Mesothelial cell of epicardium (in vitro differentiated cells): Measurements from ENCODE around the gene PGAP2. TPM values are rescaled to one million over a fixed set of nuclear protein-coding genes. Genes with fewer than 3 reads are reported as not detected.
A peak's percentile ranks its signal among the peaks of the same experiment; 100 is the strongest.
"Not testable (repeated sequence)": the region's sequence is repeated elsewhere in the genome, so short reads cannot be mapped to it uniquely, and the experiment has no call there.

Experiments
- DNase-seq, 2 experiments: peaks; one replicate each; pipeline ENCODE4 v3.0.0; 2021; ENCODE audit warnings: low spot score in 2 of 2; ENCODE audit not compliant: unreplicated experiment in 2 of 2
- H3K27ac Mint-ChIP-seq: 2 replicates; pipeline ENCODE4 v1.8.0; 2021; ENCODE audit warnings: mixed read lengths
- H3K27me3 Mint-ChIP-seq: 2 replicates; pipeline ENCODE4 v1.8.0; 2021; ENCODE audit warnings: low read depth, mixed read lengths
- H3K36me3 Mint-ChIP-seq: 2 replicates; pipeline ENCODE4 v1.8.0; 2021; ENCODE audit warnings: mixed read lengths
- H3K4me1 Mint-ChIP-seq: 2 replicates; pipeline ENCODE4 v1.8.0; 2021; ENCODE audit warnings: mixed read lengths
- H3K4me3 Mint-ChIP-seq: 2 replicates; pipeline ENCODE4 v1.8.0; 2021; ENCODE audit warnings: mild to moderate bottlenecking, moderate library complexity, mixed read lengths
- H3K9me3 Mint-ChIP-seq: 2 replicates; pipeline ENCODE4 v1.8.0; 2021; ENCODE audit warnings: mixed read lengths
- CTCF ChIP-seq: fragments of 200-600 bp; sonication (generic); IDR thresholded peaks from one replicate; pipeline ENCODE4 v1.5.0; 2021; ENCODE audit warnings: antibody characterized with exemption; ENCODE audit not compliant: unreplicated experiment
- total RNA-seq: library from RNA; stranded (reverse); gene quantifications from 3 replicates; pipeline ENCODE4 v1.2.1, GENCODE V29; 2021

PGAP2 gene
- total RNA-seq, 1 donor from 2014 or later = 47.6 TPM

DNA sequence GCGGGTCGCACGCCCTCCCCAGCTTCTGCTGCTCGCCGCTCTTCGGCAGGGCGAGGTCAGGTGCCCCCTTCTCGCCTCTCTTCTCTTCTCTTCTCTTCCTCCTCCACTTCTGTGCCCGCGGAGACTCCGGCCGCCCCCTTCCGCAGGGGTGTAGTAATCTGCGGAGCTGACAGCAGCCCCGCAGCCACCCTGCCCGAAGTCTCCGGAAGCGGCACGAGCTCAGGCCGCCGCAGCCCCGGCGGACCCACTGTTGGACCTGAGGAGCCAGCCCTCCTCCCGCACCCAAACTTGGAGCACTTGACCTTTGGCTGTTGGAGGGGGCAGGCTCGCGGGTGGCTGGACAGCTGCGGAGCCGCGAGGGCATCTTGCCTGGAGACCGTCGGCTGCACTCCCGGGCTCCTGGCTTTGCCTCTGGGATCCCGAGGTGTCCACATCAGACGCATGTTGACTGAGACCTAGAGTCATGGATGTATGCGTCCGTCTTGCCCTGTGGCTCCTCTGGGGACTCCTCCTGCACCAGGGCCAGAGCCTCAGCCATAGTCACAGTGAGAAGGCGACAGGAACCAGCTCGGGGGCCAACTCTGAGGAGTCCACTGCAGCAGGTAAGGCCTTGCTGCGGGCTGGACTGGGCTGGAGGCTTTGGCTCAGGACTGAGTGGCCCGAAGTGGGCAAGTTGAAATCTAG is 47.6 kb downstream of the PGAP2 start:
- Mint-ChIP-seq H3K36me3 (no peaks in the 10 kb centered on the region), H3K9me3 (no peaks in the 10 kb centered on the region), H3K27me3 (no peaks in the 10 kb centered on the region), H3K27ac (peak overlapping the region; percentile 88), H3K4me1 (peaks cover 48% of the 10 kb centered on the region), H3K4me3 (peak overlapping the region; percentile 98)
- TF ChIP-seq CTCF = no peak
- DNase-seq = peak; percentile 22 to 49

DNA sequence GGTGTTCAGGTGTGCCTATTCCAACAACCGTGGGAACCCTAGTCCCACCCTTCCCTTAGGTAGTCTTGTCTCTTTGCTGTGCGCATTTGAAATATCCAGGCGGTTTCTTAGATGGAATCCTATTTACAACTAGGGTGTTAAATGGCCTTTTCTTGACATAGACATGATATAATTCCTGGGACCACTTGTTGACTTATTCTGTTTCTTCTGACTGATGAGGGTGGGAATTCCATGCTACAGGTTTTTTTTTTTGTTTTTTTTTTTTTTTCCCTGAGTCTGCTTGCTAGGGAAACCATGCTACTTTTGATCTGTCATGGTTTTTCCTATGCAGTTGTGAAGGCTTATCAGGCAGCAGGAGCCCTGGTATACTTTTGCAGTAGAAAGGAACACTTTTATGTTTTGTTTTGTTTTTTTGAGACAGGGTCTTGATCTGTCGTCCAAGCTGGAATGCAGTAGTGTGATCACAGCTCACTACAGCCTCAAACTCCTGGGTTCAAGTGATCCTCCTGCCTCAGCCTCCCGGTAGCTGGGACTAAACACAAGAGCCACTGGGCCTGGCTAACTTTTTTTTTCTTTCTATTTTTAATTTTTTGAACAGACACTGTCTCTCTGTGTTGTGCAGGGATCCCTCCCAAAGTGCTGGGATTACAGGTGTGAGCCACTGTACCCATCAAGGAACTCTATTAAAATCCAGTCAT is 48.6 kb downstream of the PGAP2 start:
- Mint-ChIP-seq H3K36me3 (no peaks in the 10 kb centered on the region), H3K4me1 (peaks cover 48% of the 10 kb centered on the region), H3K27me3 (no peaks in the 10 kb centered on the region), H3K27ac (no peak overlapping the region), H3K9me3 (no peaks in the 10 kb centered on the region), H3K4me3 (peak overlapping the region; percentile 98)
- TF ChIP-seq CTCF = no peak
- no peak for DNase-seq

- Mint-ChIP-seq H3K27me3 (no peaks in the 10 kb centered on the region), H3K36me3 (no peaks in the 10 kb centered on the region), H3K4me1 (peaks cover 48% of the 10 kb centered on the region), H3K4me3 (peak overlapping the region; percentile 23), H3K9me3 (no peaks in the 10 kb centered on the region), H3K27ac (no peak overlapping the region)
- DNase-seq = no peak
- TF ChIP-seq CTCF = no peak
Observed at GRCh38 chr11:3857628-3858027, 49.3 kb downstream of the PGAP2 start.

DNA sequence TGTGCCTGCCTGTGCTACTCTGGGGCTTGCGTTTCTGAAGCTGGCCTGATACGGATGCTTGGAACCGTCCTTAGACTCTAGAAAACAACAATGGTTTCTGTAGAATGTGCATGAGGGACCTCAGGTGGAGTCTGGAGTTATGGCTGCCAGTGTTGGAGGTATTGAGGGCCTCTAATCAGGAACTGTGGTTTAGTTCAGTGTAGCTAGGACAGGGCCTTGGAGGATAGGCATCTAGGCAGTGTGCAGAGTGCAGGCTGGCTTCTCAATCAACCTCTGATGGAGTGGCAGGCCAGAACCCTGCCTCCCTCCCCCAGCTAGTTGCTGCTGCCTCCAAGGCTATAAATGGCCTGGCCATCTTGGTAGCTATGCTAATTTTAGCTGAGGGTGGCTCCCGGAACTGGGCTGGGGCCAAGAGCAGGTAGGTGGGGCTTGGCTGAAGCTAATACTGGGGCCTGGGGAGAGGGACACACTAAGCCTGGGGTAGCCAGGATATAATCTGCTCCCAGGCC is 51.1 kb downstream of the PGAP2 start:
- TF ChIP-seq CTCF = no peak
- no peaks in the 10 kb centered on the region for H3K9me3 Mint-ChIP-seq
- H3K27me3 Mint-ChIP-seq = no peaks in the 10 kb centered on the region
- no peak overlapping the region for H3K27ac Mint-ChIP-seq
- no peak overlapping the region for H3K4me3 Mint-ChIP-seq
- peaks cover 43% of the 10 kb centered on the region for H3K4me1 Mint-ChIP-seq
- H3K36me3 Mint-ChIP-seq = no peaks in the 10 kb centered on the region
- DNase-seq = no peak

DNA sequence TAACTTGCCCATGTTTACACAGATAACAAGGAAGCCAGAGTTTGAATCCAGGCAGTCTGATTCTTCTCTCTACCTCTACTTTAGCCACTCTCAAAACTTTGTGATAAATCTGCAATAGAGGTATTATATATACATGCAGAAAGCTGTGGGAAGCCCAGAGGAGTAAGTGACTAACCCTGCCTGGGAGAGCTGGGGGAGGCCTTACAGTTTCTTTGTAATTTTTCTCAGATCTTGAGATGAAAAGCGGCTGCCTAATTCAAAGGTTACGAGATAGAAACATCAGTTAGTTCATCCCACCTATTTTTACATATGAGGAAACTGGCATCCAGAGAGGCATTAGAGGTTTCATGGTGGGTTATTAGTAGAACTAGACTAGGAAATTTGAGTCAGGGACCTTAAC is 52.0 kb downstream of the PGAP2 start:
- no peaks in the 10 kb centered on the region for H3K27me3 Mint-ChIP-seq
- no peak overlapping the region for H3K4me3 Mint-ChIP-seq
- no peaks in the 10 kb centered on the region for H3K36me3 Mint-ChIP-seq
- TF ChIP-seq CTCF = no peak
- H3K27ac Mint-ChIP-seq = no peak overlapping the region
- no peaks in the 10 kb centered on the region for H3K9me3 Mint-ChIP-seq
- DNase-seq = no peak
- H3K4me1 Mint-ChIP-seq = peaks cover 44% of the 10 kb centered on the region

- DNase-seq, H3K27me3 Mint-ChIP-seq, H3K27ac Mint-ChIP-seq, H3K4me3 Mint-ChIP-seq, H3K9me3 Mint-ChIP-seq, H3K36me3 Mint-ChIP-seq: not testable (repeated sequence)
- peaks cover 49% of the 10 kb centered on the region for H3K4me1 Mint-ChIP-seq
Observed at GRCh38 chr11:3860898-3861393, 52.6 kb downstream of the PGAP2 start.
